ENCODE data around the gene IGFL1.
"Not testable (repeated sequence)": the region's sequence is repeated elsewhere in the genome, so short reads cannot be mapped to it uniquely, and the experiment has no call there.

Gene IGFL1

GRCh38 chr19:46273931-46274330, 44.4 kb downstream of the IGFL1 start:
- not testable (repeated sequence) for DNase-seq

- no peak for DNase-seq
These were observed 49.6 kb downstream of the IGFL1 start for GRCh38 chr19:46279177-46279576.
